Esophagus muscularis mucosa (tissue), 4 donors: ENCODE results near the gene PRR20D. TPM values are rescaled to one million over a fixed set of nuclear protein-coding genes. Genes with fewer than 3 reads are reported as not detected.
"Not testable (repeated sequence)": the region's sequence is repeated elsewhere in the genome, so short reads cannot be mapped to it uniquely, and the experiment has no call there.

Source experiments
- DNase-seq: peaks from one replicate; pipeline ENCODE4 v3.0.0-alpha.2; 2017; ENCODE audit errors: extremely low spot score
- H3K27ac ChIP-seq, 4 donors: fragments of 200-600 bp; sonication (generic); replicated peaks in 1 of 4; 1 replicate in 3 of 4; 2 replicates in 1 of 4; pipeline ENCODE4 v1.5.1; 2016 to 2019; ENCODE audit warnings: mild to moderate bottlenecking in 1 of 4
- H3K27me3 ChIP-seq, 4 donors: fragments of 200-600 bp; sonication (generic); one replicate each; pipeline versions ENCODE4 v1.5.1 to v1.6.0; 2016 to 2019
- H3K36me3 ChIP-seq, 4 donors: fragments of 200-600 bp; sonication (generic); one replicate each; pipeline ENCODE4 v1.5.1; 2016 to 2019
- H3K4me1 ChIP-seq, 4 donors: fragments of 200-600 bp; sonication (generic); one replicate each; pipeline ENCODE4 v1.5.1; 2016 to 2019
- H3K4me3 ChIP-seq, 4 donors: fragments of 200-600 bp; sonication (generic); 1 replicate in 2 of 4; 2 replicates in 2 of 4; pipeline ENCODE4 v1.5.1; 2016 to 2019; ENCODE audit warnings: mild to moderate bottlenecking in 4 of 4, moderate library complexity in 1 of 4
- H3K9me3 ChIP-seq, 4 donors: fragments of 200-600 bp; sonication (generic); 1 replicate in 3 of 4; 2 replicates in 1 of 4; pipeline ENCODE4 v1.5.1; 2016 to 2019
- CTCF ChIP-seq, 3 experiments: fragments of 200-600 bp in 2 of 3; fragments of 450-650 bp in 1 of 3; sonication (generic) in 2 of 3; IDR thresholded peaks; one replicate each; pipeline ENCODE4 v1.5.1; 2017 to 2019; ENCODE audit warnings: antibody characterized with exemption in 3 of 3, mild to moderate bottlenecking in 2 of 3, moderate library complexity in 1 of 3
- EP300 ChIP-seq: sonication (generic); formaldehyde crosslinking; IDR thresholded peaks from one replicate; pipeline ENCODE4 v1.6.1; 2017; ENCODE audit warnings: antibody characterized with exemption
- POLR2A ChIP-seq: fragments of 450-650 bp; IDR thresholded peaks from one replicate; pipeline ENCODE4 v1.6.1; 2017; ENCODE audit warnings: antibody characterized with exemption, moderate library complexity, mild to moderate bottlenecking, low read depth
- POLR2AphosphoS5 ChIP-seq, 2 donors: sonication (generic); formaldehyde crosslinking; IDR thresholded peaks; one replicate each; pipeline ENCODE4 v1.6.1; 2017; ENCODE audit warnings: antibody characterized with exemption in 2 of 2
- WGBS: methylation state at CpG from one replicate; pipeline ENCODE4 v1.1.5; 2018; 5-methylcytosine and 5-hydroxymethylcytosine counted together
- intact Hi-C: fragments of 100-400 bp; cut with DNase I; formaldehyde crosslinking; loops from one replicate; pipeline ENCODE4 v1.15.1; 2023
- total RNA-seq, 4 donors: library from RNA; depleted of rRNA; stranded (reverse); fragments of >200 nt; gene quantifications; one replicate each; pipeline versions ENCODE4 v1.1.0 to v1.2.1, GENCODE V29; 2016

PRR20D gene
- total RNA-seq, 4 donors from 2014 or later, result not detected

- intact Hi-C loops, result no loop called here
- TF ChIP-seq POLR2A (no peak), EP300 (no peak), POLR2AphosphoS5 (IDR thresholded peaks at IDR 0.05) (no peak), CTCF (IDR thresholded peaks at IDR 0.05) (no peak)
Measured at GRCh38 chr13:57138988-57139387, 21.4 kb upstream of the PRR20D start.

GRCh38 chr13:57139781-57140180 is 20.7 kb upstream of the PRR20D start:
- H3K27me3 ChIP-seq, H3K4me1 ChIP-seq, intact Hi-C loops, H3K9me3 ChIP-seq, DNase-seq, H3K4me3 ChIP-seq, H3K27ac ChIP-seq, H3K36me3 ChIP-seq: not testable (repeated sequence)
- 96% methylated on average over 11 of the region's 18 CpGs for WGBS

More at GRCh38 chr13:57138988-57139387, 21.4 kb upstream of the PRR20D start:
- WGBS, result 92% methylated on average over 5 of the region's 5 CpGs
- H3K9me3 ChIP-seq, result no peaks in the 10 kb centered on the region
- no peaks in the 10 kb centered on the region for H3K4me1 ChIP-seq
- no peak overlapping the region for H3K4me3 ChIP-seq
- no peak overlapping the region for H3K27ac ChIP-seq
- H3K36me3 ChIP-seq, result no peaks in the 10 kb centered on the region
- H3K27me3 ChIP-seq, result no peaks in the 10 kb centered on the region
- no peak for DNase-seq

- WGBS, result 82% methylated on average over 15 of the region's 34 CpGs
- intact Hi-C loops, result not testable (repeated sequence)
Measured at GRCh38 chr13:57140235-57140968, 20.0 kb upstream of the PRR20D start, which contains the start of gene PRR20A. Gene PRR20A, plus strand, starts transcription at chr13:57140918. Its CDS starts 387 bp downstream, at chr13:57141305.

GRCh38 chr13:57147188-57147587 is 13.2 kb upstream of the PRR20D start, which contains the start of gene PRR20B:
Gene PRR20B, plus strand, starts transcription at chr13:57147488. Its CDS starts 387 bp downstream, at chr13:57147875.
- H3K9me3 ChIP-seq, H3K36me3 ChIP-seq, H3K4me3 ChIP-seq, H3K27ac ChIP-seq, H3K27me3 ChIP-seq, DNase-seq, intact Hi-C loops, H3K4me1 ChIP-seq: not testable (repeated sequence)
- WGBS, result no CpG with 5 or more reads among the region's 22 CpGs

More at GRCh38 chr13:57140235-57140968, 20.0 kb upstream of the PRR20D start, which contains the start of gene PRR20A:
- H3K4me3 ChIP-seq, H3K27ac ChIP-seq, H3K36me3 ChIP-seq, H3K27me3 ChIP-seq, H3K4me1 ChIP-seq, H3K9me3 ChIP-seq, DNase-seq: not testable (repeated sequence)

GRCh38 chr13:57148106-57148505 is 12.3 kb upstream of the PRR20D start:
- intact Hi-C loops, result not testable (repeated sequence)

GRCh38 chr13:57153761-57154160 is 6.7 kb upstream of the PRR20D start, which contains the start of gene PRR20C:
Gene PRR20C, plus strand, starts transcription at chr13:57154061. Its CDS starts 387 bp downstream, at chr13:57154448.
- H3K9me3 ChIP-seq, H3K27ac ChIP-seq, H3K4me3 ChIP-seq, H3K36me3 ChIP-seq, DNase-seq, intact Hi-C loops, H3K27me3 ChIP-seq, H3K4me1 ChIP-seq: not testable (repeated sequence)
- no CpG with 5 or more reads among the region's 22 CpGs for WGBS

More at GRCh38 chr13:57148106-57148505, 12.3 kb upstream of the PRR20D start:
- not testable (repeated sequence) for H3K4me3 ChIP-seq, H3K9me3 ChIP-seq, H3K36me3 ChIP-seq, H3K4me1 ChIP-seq, DNase-seq, H3K27me3 ChIP-seq, H3K27ac ChIP-seq
- WGBS, result 92% methylated on average over 10 of the region's 14 CpGs

- H3K9me3 ChIP-seq, intact Hi-C loops, H3K27ac ChIP-seq, H3K4me3 ChIP-seq, H3K4me1 ChIP-seq, H3K36me3 ChIP-seq, H3K27me3 ChIP-seq, DNase-seq: not testable (repeated sequence)
- WGBS, result no CpG with 5 or more reads among the region's 22 CpGs
Measured at GRCh38 chr13:57166897-57167296, 6.5 kb downstream of the PRR20D start, which contains the start of gene PRR20E. Gene PRR20E, plus strand, starts transcription at chr13:57167197. Its CDS starts 387 bp downstream, at chr13:57167584.

GRCh38 chr13:57191667-57192066 is 31.2 kb downstream of the PRR20D start:
- 76% methylated on average over 1 of the region's 1 CpG for WGBS
- Histone ChIP-seq H3K36me3 (no peaks in the 10 kb centered on the region), H3K9me3 (no peaks in the 10 kb centered on the region), H3K27me3 (no peaks in the 10 kb centered on the region), H3K4me1 (no peaks in the 10 kb centered on the region), H3K27ac (no peak overlapping the region), H3K4me3 (no peak overlapping the region)
- intact Hi-C loops, result no loop called here
- TF ChIP-seq EP300 (no peak), CTCF (IDR thresholded peaks at IDR 0.05) (no peak)
- no peak for DNase-seq
